Measurements from ENCODE around the gene ARFRP1.

ARFRP1 gene

GRCh38 chr20:63707558-63708300 lies at the start of gene ARFRP1, which contains the start of gene ZGPAT:
Gene ARFRP1 (minus strand): TSS chr20:63707976. CDS start chr20:63707091, 885 bp downstream.
Gene ZGPAT (plus strand): TSS chr20:63708039. CDS start chr20:63708581, 542 bp downstream.
- peak in 2 of 3 experiments; percentile 61 to 79 for DNase-seq (ENCODE audit: low read depth in 2 of 3, low spot score in 2 of 3)

- DNase-seq (ENCODE audit: low read depth in 2 of 3, low spot score in 2 of 3): no peak
Observed at GRCh38 chr20:63756648-63756991, 48.8 kb upstream of the ARFRP1 start.

- no peak for DNase-seq (ENCODE audit: low read depth in 2 of 3, low spot score in 2 of 3)
Observed at GRCh38 chr20:63755933-63756647, 48.3 kb upstream of the ARFRP1 start.

DNA sequence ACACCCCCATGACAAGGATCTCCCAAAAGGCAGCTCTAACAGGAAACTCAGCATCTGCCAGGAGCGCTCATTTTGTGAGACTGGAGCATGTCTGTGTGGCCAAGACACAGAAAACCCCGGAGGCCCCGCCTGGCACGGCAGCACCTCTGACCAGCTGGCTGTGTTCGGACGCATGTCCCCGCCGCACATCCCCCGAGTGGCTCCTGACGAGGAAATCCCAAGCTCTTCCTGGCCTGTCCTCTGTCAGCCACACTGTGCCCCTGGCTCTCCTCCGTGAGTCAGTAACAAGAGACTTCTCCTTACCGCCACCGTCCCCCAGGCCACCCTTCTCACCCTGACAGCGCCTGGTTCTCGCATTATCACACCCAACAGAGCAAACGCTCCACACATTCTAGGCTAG lies 46.2 kb upstream of the ARFRP1 start:
- DNase-seq (ENCODE audit: low read depth in 2 of 3, low spot score in 2 of 3): no peak

GRCh38 chr20:63753381-63753780 lies 45.6 kb upstream of the ARFRP1 start:
- no peak for DNase-seq (ENCODE audit: low read depth in 2 of 3, low spot score in 2 of 3)

DNA sequence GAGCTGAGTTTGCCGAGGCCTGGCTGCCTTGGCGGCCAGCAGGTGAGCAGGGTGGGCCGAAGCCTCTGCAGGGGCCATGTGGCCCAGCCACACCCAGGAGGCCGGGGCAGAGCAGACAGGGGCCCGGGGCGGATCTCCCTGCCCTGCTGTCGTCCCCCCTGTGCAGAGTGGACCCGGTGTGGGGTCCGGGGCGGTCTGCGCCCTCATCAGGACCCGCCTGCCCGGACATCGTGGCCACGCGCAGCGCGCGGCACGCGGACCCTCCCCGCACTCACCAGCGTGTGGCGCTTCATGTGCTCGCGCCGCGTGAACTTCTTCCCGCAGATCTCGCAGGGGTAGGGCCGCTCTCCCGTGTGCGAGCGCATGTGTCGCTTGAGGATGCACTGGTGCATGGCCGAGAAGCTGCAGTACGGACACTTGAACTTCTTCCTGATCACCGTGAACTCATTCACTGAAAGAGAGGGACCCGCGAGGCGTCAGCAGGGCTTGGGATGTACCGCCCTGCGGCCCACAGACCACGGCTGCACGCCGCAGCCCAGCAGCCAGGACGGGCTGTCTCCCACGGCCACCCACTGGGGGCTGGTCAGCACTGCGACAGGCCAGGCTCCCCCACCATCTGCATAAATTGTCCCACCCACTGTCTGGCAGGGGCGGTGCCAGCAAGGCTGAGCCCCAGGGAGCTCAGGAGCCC lies 44.8 kb upstream of the ARFRP1 start:
- DNase-seq (ENCODE audit: low read depth in 2 of 3, low spot score in 2 of 3): no peak

GRCh38 chr20:63751471-63752271 lies 43.9 kb upstream of the ARFRP1 start:
- no peak for DNase-seq (ENCODE audit: low read depth in 2 of 3, low spot score in 2 of 3)

- no peak for DNase-seq (ENCODE audit: low read depth in 2 of 3, low spot score in 2 of 3)
Observed at GRCh38 chr20:63750807-63751470, 43.2 kb upstream of the ARFRP1 start.

DNA sequence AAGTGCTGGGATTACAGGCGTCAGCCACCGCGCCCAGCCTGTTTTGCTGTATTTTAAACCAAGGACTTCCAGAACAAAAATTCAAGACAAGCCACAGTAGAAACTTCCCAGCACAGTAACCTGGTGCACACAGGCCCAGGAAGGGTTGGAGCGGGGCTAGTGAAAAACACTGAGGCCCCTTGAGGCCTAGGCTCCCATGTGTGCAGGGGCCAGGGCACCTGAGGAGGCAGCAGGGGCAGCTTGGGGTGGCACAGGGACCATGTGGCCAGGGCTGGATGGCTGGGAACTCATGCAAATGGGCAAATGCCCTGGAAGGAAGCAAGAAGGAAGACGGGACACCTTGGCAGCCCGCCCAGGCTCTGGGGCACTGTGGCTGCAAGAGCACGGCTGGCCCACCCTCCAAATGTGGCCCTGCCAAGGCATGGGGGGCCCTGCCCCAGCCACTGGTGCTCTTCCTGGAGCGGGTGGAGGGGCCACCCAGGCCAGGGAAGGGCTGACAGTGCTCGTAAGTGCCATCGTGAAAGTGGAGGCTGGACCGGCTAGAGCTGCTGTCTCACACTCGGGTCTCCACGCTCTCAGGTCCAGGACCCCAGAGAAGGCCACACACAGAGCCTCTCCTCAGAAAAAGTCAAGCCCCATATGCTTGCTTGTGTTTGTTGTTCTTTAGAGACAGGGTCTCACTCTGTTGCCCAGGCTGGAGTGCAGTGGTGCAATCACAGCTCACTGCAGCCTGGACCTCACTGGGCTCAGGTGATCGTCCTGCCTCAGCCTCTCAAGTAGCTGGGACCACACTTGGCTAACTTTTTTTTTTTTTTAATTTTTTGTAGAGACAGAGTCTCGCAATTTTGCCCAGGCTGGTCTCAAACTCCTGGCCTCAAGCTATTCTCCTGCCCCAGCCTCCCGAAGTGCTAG lies 42.1 kb upstream of the ARFRP1 start:
- DNase-seq (ENCODE audit: low read depth in 2 of 3, low spot score in 2 of 3): no peak

- no peak for DNase-seq (ENCODE audit: low read depth in 2 of 3, low spot score in 2 of 3)
Observed at GRCh38 chr20:63748934-63749270, 41.1 kb upstream of the ARFRP1 start.

DNA sequence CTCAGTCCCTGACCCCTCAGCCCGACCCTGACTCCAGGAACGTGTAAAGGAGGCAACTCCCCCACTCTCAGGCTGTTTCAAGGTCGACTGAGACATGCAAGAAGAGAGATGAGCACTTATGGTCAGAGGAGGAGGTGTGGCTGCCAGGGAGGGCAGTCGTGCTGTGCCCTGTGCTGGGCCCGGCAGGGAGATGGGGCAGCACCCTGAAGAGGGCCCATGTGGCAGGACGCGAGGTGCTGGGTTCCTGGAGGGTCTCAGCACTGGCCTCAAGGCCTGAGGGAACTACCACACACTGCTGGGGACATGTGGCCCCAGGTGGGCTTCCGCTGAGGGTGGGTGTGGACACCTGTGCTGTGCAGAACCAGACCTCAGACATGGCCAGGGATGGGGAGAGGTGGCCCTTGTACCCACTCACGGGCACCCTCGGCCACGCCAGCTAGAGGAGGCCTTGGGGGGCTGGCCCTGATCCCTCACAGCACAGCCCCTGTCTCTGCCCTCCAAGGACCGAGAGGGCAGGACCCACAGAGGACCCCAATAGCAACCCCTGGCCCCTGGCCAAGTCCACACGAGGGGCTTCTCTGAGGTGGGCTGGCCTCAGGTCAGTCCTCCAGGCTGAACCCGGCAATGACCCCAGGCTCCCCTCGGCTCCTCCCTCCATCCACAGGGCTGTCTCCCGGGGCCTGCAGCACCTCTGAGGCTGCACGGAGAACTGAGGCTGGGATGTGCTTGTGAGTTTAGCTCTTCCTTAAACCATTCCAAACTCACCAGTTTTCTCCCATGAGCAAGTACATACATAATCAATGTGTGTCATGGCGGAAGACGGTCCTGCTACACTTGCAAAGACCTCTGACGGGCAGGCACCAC lies 40.5 kb upstream of the ARFRP1 start:
- DNase-seq (ENCODE audit: low read depth in 2 of 3, low spot score in 2 of 3): no peak

- no peak for DNase-seq (ENCODE audit: low read depth in 2 of 3, low spot score in 2 of 3)
Observed at GRCh38 chr20:63747622-63748069, 39.9 kb upstream of the ARFRP1 start.

DNA sequence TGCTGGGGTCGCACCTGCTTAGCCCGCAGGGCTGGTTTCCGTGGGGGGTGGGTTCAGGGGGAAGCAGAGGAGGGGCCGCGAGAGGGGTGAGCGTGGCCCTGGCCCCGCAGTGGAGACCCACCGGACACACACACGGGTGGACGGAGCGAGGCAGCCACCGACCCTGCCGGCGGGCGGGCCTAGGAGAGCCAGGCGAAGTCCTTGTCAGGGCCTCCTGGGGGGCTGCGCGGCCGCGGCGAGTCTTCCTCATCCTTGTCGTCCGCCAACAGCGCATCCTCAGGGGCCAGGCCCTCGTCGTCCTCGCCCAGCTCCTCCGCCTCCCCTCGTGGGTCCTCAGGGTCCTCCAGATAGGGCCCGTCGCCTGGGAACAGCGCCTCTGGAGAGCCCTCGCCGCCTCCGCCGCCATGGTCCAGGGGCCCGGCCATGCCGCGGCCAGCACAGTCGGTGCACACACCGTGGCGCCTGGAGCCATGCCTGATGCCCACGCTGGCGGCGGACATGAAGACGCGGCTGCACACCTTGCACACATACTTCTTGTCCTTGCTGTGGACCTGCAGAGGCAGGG lies 39.1 kb upstream of the ARFRP1 start:
- DNase-seq (ENCODE audit: low read depth in 2 of 3, low spot score in 2 of 3): no peak

- DNase-seq (ENCODE audit: low read depth in 2 of 3, low spot score in 2 of 3): no peak
Observed at GRCh38 chr20:63745961-63746731, 38.4 kb upstream of the ARFRP1 start.

DNA sequence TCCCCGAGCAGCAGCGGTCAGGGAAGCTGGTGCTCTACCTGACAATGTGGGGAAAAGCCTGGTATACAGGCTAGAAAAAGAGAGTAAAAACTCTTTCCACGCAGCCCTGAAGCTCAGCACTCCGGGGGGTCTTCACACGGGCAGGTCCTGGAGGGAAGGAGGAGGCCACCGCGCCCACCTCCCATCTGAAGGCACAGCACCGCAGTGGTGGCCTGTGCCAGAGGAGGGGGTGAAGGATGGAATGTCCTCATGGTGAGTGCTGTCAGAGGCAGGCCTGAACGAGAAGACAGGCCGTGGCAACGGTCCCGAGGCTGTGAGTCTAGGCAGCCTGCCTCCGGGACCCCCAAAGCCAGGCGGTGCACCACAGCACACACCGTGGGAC lies 37.6 kb upstream of the ARFRP1 start:
- no peak for DNase-seq (ENCODE audit: low read depth in 2 of 3, low spot score in 2 of 3)

DNA sequence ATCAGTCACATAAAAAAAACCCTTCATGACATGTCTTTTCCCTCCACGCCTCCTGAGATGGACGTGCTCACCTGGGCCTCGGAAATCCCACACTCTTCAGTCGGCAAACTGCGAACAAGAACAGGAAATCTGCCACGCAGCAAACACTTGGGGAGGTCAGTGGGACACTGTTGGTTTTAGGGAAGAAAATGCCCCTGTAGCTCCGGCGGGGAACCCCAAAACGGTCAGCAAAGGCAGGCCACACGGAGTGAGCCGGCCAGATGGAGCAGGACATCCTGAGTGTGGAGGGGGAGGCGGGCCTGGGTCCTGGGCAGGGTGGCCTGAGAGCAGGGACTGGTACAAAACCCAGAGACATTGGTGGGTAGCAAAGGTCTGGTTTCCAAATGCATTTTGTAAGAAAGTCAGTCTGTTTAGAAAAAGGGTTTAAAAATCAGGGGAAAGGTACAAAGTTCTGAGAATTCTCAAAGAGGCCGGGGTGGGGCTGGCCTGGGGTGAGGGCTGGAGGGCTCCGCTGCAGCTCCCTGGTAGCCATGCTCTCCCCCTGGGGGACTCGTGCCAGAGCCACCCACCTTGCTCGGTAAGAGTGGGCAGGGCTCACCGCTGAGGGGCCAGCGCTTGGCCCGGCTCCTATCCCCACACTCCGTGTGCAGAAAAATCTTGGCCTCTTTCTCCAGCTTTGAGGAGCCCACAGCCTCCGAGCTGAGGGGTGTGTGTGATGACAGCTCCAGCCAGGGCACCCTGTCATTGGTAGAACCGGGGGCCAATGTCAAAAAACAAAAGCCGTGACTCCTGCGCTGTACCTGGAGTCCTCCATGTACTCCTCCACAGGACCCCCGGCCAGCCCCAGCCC lies 37.0 kb upstream of the ARFRP1 start:
- no peak for DNase-seq (ENCODE audit: low read depth in 2 of 3, low spot score in 2 of 3)

DNA sequence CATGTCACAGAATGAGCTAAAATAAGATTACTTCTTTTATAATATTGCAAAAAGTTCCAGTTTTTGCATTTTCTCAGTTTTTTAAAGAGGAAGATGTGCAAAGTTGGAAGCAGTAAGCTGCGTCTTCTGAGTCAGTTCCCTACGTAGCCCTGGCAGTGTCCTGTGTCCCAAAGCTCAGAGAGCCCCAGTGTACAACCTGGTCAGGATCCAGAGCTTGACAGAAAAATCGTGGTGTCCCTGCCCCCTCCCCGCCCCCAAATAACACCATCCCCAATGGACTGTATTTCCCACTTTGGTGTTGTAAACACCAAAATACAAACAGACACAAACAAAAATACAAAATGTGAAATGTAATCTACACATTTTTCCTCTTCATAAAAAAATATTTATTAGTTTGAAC lies 36.4 kb upstream of the ARFRP1 start:
- no peak for DNase-seq (ENCODE audit: low read depth in 2 of 3, low spot score in 2 of 3)
